Cortex of kidney (tissue), 1 donor: ENCODE measurements around the gene SOD3.

ENCODE experiments used
- DNase-seq: peaks from one replicate; lab custom pipeline; 2025; lab: John Stamatoyannopoulos, UW

The SOD3 gene

GRCh38 chr4:24775032-24775605 is 20.3 kb upstream of the SOD3 start:
- DNase-seq = no peak

GRCh38 chr4:24775750-24776149 is 19.6 kb upstream of the SOD3 start:
- no peak for DNase-seq

DNA sequence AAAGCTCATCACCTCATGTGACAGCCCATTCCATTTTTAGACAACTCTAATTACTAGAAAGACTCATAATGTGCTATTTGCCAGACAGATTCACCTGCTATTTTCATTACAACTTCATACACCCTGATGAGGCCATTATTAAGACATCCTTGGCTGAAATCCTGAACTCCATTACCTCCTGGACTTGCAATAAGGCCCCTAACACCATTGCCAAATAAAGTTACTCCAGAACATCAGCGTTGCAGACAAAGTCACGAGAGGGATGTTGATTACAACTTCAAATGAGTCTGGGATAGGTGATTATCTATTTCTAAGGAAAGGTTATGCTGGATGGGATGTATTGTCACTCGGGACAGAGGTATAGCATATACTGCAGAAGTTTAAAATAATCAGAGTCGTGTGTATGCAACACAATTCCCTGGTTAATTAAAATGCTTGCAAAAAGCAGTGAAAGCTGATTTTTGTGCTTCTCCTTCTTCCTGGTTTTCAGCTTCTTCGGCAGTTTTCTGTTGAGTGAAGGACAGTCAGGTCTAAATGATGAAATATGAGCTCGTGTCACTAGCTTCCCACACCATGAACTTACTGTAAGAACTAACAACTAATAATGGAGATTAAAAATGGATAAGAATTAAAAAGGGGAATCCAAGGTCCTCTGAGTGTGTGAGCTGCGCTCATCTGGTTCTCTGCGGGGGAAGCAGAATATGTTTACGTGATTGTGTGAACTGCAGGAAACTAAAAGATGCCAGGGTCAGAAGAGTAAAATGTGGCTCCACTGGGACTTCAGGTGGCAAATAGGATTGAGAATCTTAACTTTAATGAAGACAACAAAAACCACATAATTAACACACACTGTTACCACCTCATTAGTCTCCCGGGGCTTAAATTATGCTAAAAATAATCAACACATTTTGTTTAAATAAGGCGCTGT is 17.6 kb upstream of the SOD3 start:
- DNase-seq = no peak

- DNase-seq = no peak
Measured at GRCh38 chr4:24778464-24779225, 16.7 kb upstream of the SOD3 start.

GRCh38 chr4:24780936-24781495 is 14.4 kb upstream of the SOD3 start:
- no peak for DNase-seq

- no peak for DNase-seq
Measured at GRCh38 chr4:24781999-24782745, 13.2 kb upstream of the SOD3 start.

GRCh38 chr4:24783506-24783905 is 11.9 kb upstream of the SOD3 start:
- no peak for DNase-seq

DNA sequence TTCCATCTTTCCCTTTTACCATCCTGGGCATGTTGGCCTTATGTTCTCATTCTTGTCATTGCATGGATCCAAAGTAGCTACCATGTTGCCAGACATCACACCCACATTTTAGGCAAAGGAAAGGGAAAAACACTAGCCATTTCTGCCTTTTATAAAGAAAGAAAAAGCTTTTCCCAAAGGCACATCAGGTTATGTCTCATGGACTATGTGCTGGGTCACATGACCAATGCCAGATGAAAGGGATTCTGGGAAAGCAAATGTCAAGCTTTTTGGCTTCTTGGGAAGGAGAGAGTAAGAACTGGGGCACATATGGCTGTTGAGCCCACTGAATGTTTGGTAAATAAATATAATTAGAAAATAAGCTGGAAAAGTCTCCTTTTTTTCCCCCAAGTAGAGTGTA is 4.3 kb upstream of the SOD3 start:
- DNase-seq = no peak

GRCh38 chr4:24792552-24792951 is 2.8 kb upstream of the SOD3 start:
- DNase-seq = no peak

DNA sequence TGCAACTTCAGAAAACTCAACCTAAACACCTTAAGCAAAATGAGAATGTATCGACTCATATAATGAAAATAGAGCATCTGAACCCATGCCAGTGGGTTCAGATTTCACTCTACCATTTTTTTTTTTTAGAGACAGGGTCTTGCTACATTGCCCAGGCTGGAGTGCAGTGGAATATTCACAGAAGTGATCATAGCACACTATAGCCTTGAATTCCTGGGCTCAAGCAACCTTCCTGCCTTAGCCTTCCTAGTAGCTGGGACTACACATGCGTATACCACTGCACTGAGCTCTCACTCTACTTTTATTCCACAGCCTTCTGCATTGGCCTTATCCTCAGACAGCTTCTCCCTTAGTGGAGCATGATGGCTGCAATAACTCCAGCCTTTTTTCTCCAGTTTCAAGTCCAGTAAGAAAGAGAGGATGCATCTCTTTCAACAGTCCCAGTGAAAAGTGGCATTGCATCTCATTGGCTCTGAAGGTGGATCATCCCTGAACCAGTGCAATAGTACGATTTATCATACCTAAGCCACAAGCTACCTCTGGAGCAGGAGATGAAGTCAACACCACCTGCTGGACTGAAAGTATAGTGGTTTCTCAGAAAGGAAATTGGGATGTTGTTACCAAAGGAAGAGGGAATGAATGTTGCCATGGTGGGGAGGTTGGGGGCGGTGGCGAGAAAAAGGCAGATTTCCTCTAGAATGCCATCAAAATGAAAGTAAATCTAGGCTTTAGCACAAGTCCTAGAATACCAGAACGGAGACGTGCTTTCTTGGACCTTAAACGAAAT is 2.0 kb upstream of the SOD3 start:
- no peak for DNase-seq

DNA sequence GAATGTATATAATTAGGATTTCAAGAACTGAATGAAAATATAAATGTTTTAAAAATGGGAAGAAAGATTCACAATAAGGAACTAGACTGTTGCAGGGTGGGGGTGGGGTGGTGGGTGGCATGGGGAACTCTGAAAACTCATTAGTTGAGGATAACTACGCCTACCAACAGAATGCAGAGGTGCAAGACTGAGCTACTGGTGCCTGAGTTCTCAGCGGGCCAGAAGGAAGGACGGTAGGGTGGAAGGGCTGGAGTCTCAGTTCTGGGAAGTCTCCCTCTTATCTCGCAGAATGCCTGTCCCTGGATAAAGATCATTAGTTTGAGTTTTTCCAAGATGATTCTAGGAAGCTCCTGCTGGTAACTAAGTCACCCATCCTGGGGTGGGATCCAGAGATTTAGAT is 1.3 kb upstream of the SOD3 start:
- DNase-seq = no peak

GRCh38 chr4:24794480-24794879 is 893 bp upstream of the SOD3 start:
- DNase-seq = no peak

- no peak for DNase-seq
Measured at GRCh38 chr4:24795666-24796381, 451 bp downstream of the SOD3 start.

DNA sequence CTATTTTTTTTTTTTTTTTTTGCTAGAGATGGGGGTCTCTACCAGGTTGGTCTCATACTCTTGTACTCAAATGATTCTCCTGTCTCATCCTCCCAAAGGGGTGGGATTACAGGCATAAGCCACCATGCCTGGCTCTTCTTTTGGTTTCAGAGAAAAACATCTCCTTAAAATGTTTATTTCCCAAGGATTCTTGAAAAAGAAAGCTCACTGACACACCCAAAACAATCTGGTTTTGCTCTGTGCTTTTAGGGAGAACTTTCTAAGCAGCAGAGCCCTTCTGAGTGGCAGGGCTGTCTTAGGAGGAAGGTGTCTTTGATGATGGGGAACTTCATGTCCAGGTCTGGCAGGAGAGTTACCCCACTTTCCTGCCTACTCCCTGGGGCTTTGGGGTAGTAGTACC is 1.2 kb downstream of the SOD3 start:
- DNase-seq = no peak

- DNase-seq = no peak
Measured at GRCh38 chr4:24798036-24798610, 2.8 kb downstream of the SOD3 start.

DNA sequence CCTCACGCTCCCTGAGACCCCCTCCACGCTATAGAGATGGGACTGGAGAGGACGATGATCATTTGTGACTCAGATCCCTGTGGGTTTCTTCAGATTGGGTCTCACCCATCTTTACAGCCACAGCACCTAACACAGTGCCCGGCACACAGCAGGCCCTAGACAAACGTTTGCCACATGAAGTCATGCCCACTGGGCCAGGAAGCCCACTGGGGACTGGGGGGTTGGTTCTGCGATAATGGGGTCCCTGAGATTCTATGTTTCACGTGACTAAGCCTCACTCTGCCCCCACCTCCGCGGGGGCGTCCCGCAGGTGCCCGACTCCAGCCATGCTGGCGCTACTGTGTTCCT is 3.8 kb downstream of the SOD3 start:
- no peak for DNase-seq

- no peak for DNase-seq
Measured at GRCh38 chr4:24799544-24800324, 4.4 kb downstream of the SOD3 start.

- no peak for DNase-seq
Measured at GRCh38 chr4:24800325-24800895, 5.0 kb downstream of the SOD3 start.
